Peyer's patch (tissue), 4 donors: ENCODE data around the gene ASIC4. TPM values are rescaled to one million over a fixed set of nuclear protein-coding genes. Genes with fewer than 3 reads are reported as not detected.

Experiments
- DNase-seq, 3 donors: peaks; one replicate each; pipeline ENCODE4 v3.0.0-alpha.2; 2017 to 2019
- H3K27ac ChIP-seq, 4 donors: fragments of 200-600 bp; sonication (generic); one replicate each; pipeline ENCODE4 v1.5.1; 2016 to 2019
- H3K27me3 ChIP-seq, 2 donors: fragments of 200-600 bp; sonication (generic); one replicate each; pipeline ENCODE4 v1.5.1; 2019
- H3K36me3 ChIP-seq, 3 donors: fragments of 200-600 bp; sonication (generic); one replicate each; pipeline ENCODE4 v1.5.1; 2016 to 2019
- H3K4me1 ChIP-seq, 4 donors: fragments of 200-600 bp; sonication (generic); one replicate each; pipeline ENCODE4 v1.5.1; 2016 to 2019
- H3K4me3 ChIP-seq, 4 donors: fragments of 200-600 bp; sonication (generic); 1 replicate in 3 of 4; 2 replicates in 1 of 4; pipeline ENCODE4 v1.5.1; 2016 to 2019; ENCODE audit warnings: mild to moderate bottlenecking in 1 of 4
- H3K9me3 ChIP-seq, 4 donors: fragments of 200-600 bp; sonication (generic); one replicate each; pipeline ENCODE4 v1.5.1; 2016 to 2019; ENCODE audit warnings: mild to moderate bottlenecking in 1 of 4
- POLR2A ChIP-seq, 2 donors: fragments of 450-650 bp; IDR thresholded peaks; one replicate each; pipeline ENCODE4 v1.5.1; 2017; ENCODE audit warnings: antibody characterized with exemption in 2 of 2, mild to moderate bottlenecking in 2 of 2, moderate library complexity in 2 of 2
- total RNA-seq, 4 donors: library from RNA; depleted of rRNA; stranded (reverse); fragments of >200 nt; gene quantifications; one replicate each; pipeline ENCODE4 v1.1.0, GENCODE V29; 2016
- TF ChIP-seq, protein P1 (sequence below), 6 experiments: fragments of 450-650 bp in 4 of 6; fragments of 200-600 bp in 2 of 6; sonication (generic) in 1 of 6; IDR thresholded peaks; one replicate each; pipeline ENCODE4 v1.5.1; 2017 to 2019; ENCODE audit warnings: antibody characterized with exemption in 6 of 6, mild to moderate bottlenecking in 3 of 6, moderate library complexity in 1 of 6

Gene ASIC4
- total RNA-seq, 4 donors from 2014 or later, result 0.27 TPM; not detected in 3

DNA sequence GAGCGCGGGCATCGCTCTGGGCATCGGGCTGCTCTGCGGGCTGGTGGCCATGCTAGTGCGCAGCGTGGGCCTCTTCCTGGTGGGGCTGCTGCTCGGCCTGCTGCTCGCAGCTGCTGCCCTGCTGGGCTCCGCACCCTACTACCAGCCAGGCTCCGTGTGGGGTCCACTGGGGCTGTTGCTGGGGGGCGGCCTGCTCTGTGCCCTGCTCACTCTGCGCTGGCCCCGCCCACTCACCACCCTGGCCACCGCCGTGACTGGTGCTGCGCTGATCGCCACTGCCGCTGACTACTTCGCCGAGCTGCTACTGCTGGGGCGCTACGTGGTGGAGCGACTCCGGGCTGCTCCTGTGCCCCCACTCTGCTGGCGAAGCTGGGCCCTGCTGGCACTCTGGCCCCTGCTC is 33.3 kb downstream of the ASIC4 start:
- Histone ChIP-seq H3K4me3 (no peak overlapping the region), H3K4me1 (peaks cover 0 to 20% (median 11%) of the 10 kb centered on the region in 4 donors), H3K27ac (no peak overlapping the region), H3K9me3 (peaks cover 0 to 2% (median 0%) of the 10 kb centered on the region in 4 donors), H3K27me3 (no peaks in the 10 kb centered on the region), H3K36me3 (no peaks in the 10 kb centered on the region)
- DNase-seq, result no peak
- no peak for TF ChIP-seq POLR2A (IDR thresholded peaks at IDR 0.05)
- TF ChIP-seq, protein P1, sequence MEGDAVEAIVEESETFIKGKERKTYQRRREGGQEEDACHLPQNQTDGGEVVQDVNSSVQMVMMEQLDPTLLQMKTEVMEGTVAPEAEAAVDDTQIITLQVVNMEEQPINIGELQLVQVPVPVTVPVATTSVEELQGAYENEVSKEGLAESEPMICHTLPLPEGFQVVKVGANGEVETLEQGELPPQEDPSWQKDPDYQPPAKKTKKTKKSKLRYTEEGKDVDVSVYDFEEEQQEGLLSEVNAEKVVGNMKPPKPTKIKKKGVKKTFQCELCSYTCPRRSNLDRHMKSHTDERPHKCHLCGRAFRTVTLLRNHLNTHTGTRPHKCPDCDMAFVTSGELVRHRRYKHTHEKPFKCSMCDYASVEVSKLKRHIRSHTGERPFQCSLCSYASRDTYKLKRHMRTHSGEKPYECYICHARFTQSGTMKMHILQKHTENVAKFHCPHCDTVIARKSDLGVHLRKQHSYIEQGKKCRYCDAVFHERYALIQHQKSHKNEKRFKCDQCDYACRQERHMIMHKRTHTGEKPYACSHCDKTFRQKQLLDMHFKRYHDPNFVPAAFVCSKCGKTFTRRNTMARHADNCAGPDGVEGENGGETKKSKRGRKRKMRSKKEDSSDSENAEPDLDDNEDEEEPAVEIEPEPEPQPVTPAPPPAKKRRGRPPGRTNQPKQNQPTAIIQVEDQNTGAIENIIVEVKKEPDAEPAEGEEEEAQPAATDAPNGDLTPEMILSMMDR (IDR thresholded peaks at IDR 0.05), result no peak

DNA sequence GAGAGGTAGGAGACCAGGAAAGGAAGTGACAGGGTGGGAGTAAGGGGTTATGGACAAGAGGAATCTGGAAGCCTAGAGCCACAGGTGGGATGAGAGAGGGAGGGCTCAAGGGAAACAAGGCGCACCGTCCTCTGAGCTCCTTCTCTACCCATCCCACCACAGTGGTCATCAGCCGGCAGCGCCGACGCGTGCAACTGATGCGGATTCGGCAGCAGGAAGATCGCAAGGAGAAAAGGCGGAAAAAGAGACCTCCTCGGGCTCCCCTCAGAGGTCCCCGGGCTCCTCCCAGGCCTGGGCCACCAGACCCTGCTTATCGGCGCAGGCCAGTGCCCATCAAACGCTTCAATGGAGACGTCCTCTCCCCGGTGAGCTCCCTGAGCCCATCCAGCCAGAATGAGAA is 34.7 kb downstream of the ASIC4 start:
- no peaks in the 10 kb centered on the region for H3K27me3 ChIP-seq
- no peak for TF ChIP-seq POLR2A (IDR thresholded peaks at IDR 0.05)
- TF ChIP-seq, protein P1 (IDR thresholded peaks at IDR 0.05), result no peak
- DNase-seq, result no peak
- H3K36me3 ChIP-seq, result no peaks in the 10 kb centered on the region
- peaks cover 0 to 4% (median 0%) of the 10 kb centered on the region in 4 donors for H3K9me3 ChIP-seq
- H3K4me3 ChIP-seq, result no peak overlapping the region
- peaks cover 0 to 27% (median 8%) of the 10 kb centered on the region in 4 donors for H3K4me1 ChIP-seq
- H3K27ac ChIP-seq, result no peak overlapping the region

DNA sequence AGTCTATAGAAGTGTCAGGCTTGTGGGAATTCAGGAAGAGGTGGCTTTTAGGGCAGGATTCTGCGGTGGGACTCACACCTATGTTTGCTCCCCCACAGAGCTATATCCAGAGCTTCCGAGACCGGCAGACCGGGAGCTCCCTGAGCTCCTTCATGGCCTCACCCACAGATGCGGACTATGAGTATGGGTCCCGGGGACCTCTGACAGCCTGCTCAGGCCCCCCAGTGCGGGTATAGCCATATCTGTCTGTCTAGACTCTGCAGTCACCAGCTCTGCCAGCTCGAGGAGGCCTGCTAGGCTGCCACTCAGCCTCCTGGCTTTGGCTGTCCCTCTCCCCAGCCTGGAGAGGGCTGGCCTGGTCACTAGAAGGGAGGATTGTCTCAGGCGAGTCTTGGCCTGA is 35.3 kb downstream of the ASIC4 start:
- peaks cover 0 to 4% (median 0%) of the 10 kb centered on the region in 4 donors for H3K9me3 ChIP-seq
- H3K4me3 ChIP-seq, result no peak overlapping the region
- H3K36me3 ChIP-seq, result no peaks in the 10 kb centered on the region
- peaks cover 0 to 20% (median 4%) of the 10 kb centered on the region in 4 donors for H3K4me1 ChIP-seq
- DNase-seq, result no peak
- H3K27ac ChIP-seq, result no peak overlapping the region
- TF ChIP-seq, protein P1 (IDR thresholded peaks at IDR 0.05), result no peak
- no peak for TF ChIP-seq POLR2A (IDR thresholded peaks at IDR 0.05)
- H3K27me3 ChIP-seq, result no peaks in the 10 kb centered on the region

DNA sequence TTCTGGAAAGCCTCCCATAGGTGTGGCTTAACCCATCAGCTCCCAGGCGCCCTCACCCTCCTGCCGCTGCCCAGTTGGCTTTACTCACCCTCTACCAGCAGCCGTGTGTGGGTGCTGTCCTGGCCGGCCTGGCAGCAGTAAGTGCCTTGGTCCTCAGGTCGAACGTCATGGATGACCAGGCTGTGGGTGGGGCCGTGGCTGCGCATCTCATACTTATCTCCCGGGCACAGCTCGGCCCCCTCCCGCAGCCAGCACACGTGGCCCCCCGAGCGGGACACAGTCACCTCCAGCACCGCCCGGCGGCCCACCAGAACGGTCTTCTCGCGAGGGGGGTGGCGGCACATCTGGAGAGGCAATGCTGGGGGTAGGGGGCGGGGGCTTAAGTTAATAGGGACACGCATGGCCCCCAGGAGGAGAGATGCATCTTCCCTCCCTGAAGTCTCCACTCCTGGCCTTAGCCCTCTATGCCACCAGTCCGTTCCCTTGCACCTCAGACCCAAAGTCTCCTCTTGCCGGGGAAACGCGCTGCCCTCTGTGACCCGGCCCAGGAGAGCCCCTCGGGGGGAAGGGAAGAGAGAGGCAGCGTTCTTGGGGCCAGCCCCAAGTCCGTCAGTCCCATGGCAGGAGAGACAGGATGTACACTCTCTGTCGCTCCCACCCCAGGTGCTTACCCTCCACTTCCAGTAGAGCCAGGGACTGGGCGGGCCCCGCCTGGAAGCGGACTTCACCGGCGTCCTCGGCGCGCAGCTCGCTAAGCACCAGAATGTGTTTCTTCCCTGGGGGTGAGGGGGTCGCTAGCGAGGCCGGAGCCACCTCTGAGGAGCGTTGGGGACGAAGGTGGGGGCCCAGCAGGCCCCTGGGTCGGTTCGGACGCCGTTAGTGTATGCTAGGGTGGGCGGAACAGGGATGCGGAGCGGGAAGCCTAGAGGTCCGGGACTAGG is 37.4 kb downstream of the ASIC4 start:
- H3K36me3 ChIP-seq, result no peaks in the 10 kb centered on the region
- TF ChIP-seq POLR2A (IDR thresholded peaks at IDR 0.05), result no peak
- TF ChIP-seq, protein P1 (IDR thresholded peaks at IDR 0.05), result no peak
- peaks cover 0 to 4% (median 0%) of the 10 kb centered on the region in 4 donors for H3K9me3 ChIP-seq
- H3K4me3 ChIP-seq, result peak overlapping the region; percentile 35 to 75 (median 57)
- peak in 1 of 3 donors; percentile 59 for DNase-seq
- H3K27ac ChIP-seq, result peak overlapping the region in 2 of 4 donors; percentile 31 to 77
- peaks cover 0 to 16% (median 4%) of the 10 kb centered on the region in 4 donors for H3K4me1 ChIP-seq
- no peaks in the 10 kb centered on the region for H3K27me3 ChIP-seq

DNA sequence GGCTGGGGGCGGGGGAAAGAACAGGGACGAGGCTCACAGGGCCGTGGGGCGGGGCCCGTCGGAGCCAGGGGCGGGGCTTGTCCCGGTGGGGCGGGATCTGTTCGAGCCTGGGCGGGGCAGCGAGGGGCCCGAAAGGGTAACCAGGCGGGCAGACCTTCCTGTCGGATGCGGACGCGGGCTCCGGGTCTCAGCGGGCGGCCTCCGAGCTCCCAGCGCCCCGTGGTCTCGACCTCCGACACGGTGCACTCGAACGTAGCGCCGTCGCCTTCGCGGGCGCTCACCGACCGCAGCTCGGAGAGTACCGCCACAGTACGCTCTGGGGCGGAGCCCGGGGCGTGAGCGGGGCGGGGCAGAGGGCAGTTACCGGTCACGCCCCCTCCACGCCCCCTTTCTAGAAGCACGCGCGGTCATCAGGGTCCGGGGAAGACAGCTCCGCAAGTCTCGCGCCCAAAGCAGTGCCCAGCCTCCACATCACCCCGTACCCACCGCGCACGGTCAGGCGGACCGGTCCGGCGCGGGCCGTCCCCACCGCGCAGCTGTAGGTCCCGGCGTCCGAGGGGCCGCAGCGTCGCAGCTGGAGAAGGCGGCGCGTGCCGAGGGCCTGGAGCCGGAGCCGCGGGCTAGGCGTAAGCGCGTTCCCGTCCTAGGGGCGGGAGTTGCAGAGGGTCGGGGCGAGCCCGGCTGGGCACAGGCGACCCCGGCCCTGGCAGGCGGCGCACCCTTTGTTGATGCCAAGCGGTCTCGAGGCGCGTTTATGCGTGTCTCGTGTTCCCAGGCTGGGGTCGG is 38.3 kb downstream of the ASIC4 start:
- H3K27ac ChIP-seq, result peak overlapping the region in 3 of 4 donors; percentile 31 to 77 (median 58)

More for the DNA sequence above, 38.3 kb downstream of the ASIC4 start:
- Histone ChIP-seq H3K36me3 (no peaks in the 10 kb centered on the region), H3K9me3 (peaks cover 0 to 4% (median 0%) of the 10 kb centered on the region in 4 donors), H3K27me3 (no peaks in the 10 kb centered on the region), H3K4me3 (peak overlapping the region; percentile 35 to 75 (median 57)), H3K4me1 (peaks cover 0 to 16% (median 4%) of the 10 kb centered on the region in 4 donors)
- DNase-seq, result peak; percentile 66 to 93 (median 93)
- TF ChIP-seq, protein P1 (IDR thresholded peaks at IDR 0.05), result no peak
- no peak for TF ChIP-seq POLR2A (IDR thresholded peaks at IDR 0.05)
